ENCODE data around the gene NLGN1. TPM values are rescaled to one million over a fixed set of nuclear protein-coding genes. Genes with fewer than 3 reads are reported as not detected.

The NLGN1 gene
- total and polyA plus RNA-seq, 7 experiments from 2014 or later: not detected

GRCh38 chr3:174158674-174159073 lies 761.1 kb downstream of the NLGN1 start:
- Mint-ChIP-seq H3K27me3 (no peaks in the 10 kb centered on the region), H3K36me3 (no peaks in the 10 kb centered on the region)
- CTCF ChIA-PET: no interaction called here

GRCh38 chr3:174159604-174160003 lies 762.1 kb downstream of the NLGN1 start:
- no peaks in the 10 kb centered on the region for H3K4me1 ChIP-seq (ENCODE audit: control insufficient read depth in 2 of 2, insufficient read depth in 2 of 2, low read length in 2 of 2)
- H3K36me3 ChIP-seq (ENCODE audit: control insufficient read depth in 2 of 3, insufficient read depth in 3 of 3, low read length in 3 of 3): no peaks in the 10 kb centered on the region
- intact Hi-C loops (cut with micrococcal nuclease): no loop called here
- ChIA-PET POLR2A (no interaction called here), CTCF (no interaction called here)
- Mint-ChIP-seq H3K27me3 (no peaks in the 10 kb centered on the region), H3K4me1 (no peaks in the 10 kb centered on the region), H3K27ac (no peak overlapping the region), H3K9me3 (peaks cover 0 to 10% (median 4%) of the 10 kb centered on the region in 11 donors), H3K36me3 (no peaks in the 10 kb centered on the region), H3K4me3 (no peak overlapping the region)
- no peak for DNase-seq
- H3K4me3 ChIP-seq (ENCODE audit: low read length): no peak overlapping the region
- no peaks in the 10 kb centered on the region for H3K9me3 ChIP-seq (ENCODE audit: control insufficient read depth in 2 of 3, low read length in 3 of 3)
- H3K27me3 ChIP-seq (ENCODE audit: control insufficient read depth in 2 of 2, insufficient read depth in 2 of 2, low read length in 2 of 2): no peaks in the 10 kb centered on the region
- H3K27ac ChIP-seq (ENCODE audit: low read depth, low read length): no peak overlapping the region
- ATAC-seq: no peak

More at GRCh38 chr3:174158674-174159073, 761.1 kb downstream of the NLGN1 start:
- no peaks in the 10 kb centered on the region for H3K4me1 ChIP-seq (ENCODE audit: control insufficient read depth in 2 of 2, insufficient read depth in 2 of 2, low read length in 2 of 2)
- H3K27ac ChIP-seq (ENCODE audit: low read depth, low read length): no peak overlapping the region
- no peaks in the 10 kb centered on the region for H3K27me3 ChIP-seq (ENCODE audit: control insufficient read depth in 2 of 2, insufficient read depth in 2 of 2, low read length in 2 of 2)
- peaks cover 0 to 2% (median 0%) of the 10 kb centered on the region in 11 donors for H3K9me3 Mint-ChIP-seq
- POLR2A ChIA-PET: no interaction called here
- H3K9me3 ChIP-seq (ENCODE audit: control insufficient read depth in 2 of 3, low read length in 3 of 3): no peaks in the 10 kb centered on the region
- H3K4me3 ChIP-seq (ENCODE audit: low read length): no peak overlapping the region
- no peak for ATAC-seq
- no peak overlapping the region for H3K4me3 Mint-ChIP-seq
- H3K36me3 ChIP-seq (ENCODE audit: control insufficient read depth in 2 of 3, insufficient read depth in 3 of 3, low read length in 3 of 3): no peaks in the 10 kb centered on the region
- H3K4me1 Mint-ChIP-seq: no peaks in the 10 kb centered on the region
- intact Hi-C loops (cut with micrococcal nuclease): no loop called here
- DNase-seq: no peak
- no peak overlapping the region for H3K27ac Mint-ChIP-seq

- no peak overlapping the region for H3K4me3 ChIP-seq (ENCODE audit: low read length)
- H3K9me3 ChIP-seq (ENCODE audit: control insufficient read depth in 2 of 3, low read length in 3 of 3): no peaks in the 10 kb centered on the region
- Mint-ChIP-seq H3K36me3 (no peaks in the 10 kb centered on the region), H3K4me3 (no peak overlapping the region), H3K9me3 (peaks cover 1 to 20% (median 6%) of the 10 kb centered on the region in 11 donors), H3K27me3 (no peaks in the 10 kb centered on the region), H3K27ac (no peak overlapping the region), H3K4me1 (no peaks in the 10 kb centered on the region)
- ChIA-PET CTCF (no interaction called here), POLR2A (no interaction called here)
- intact Hi-C loops (cut with micrococcal nuclease): no loop called here
- DNase-seq (no peak), ATAC-seq (no peak)
- no peaks in the 10 kb centered on the region for H3K4me1 ChIP-seq (ENCODE audit: control insufficient read depth in 2 of 2, insufficient read depth in 2 of 2, low read length in 2 of 2)
- no peaks in the 10 kb centered on the region for H3K27me3 ChIP-seq (ENCODE audit: control insufficient read depth in 2 of 2, insufficient read depth in 2 of 2, low read length in 2 of 2)
- H3K36me3 ChIP-seq (ENCODE audit: control insufficient read depth in 2 of 3, insufficient read depth in 3 of 3, low read length in 3 of 3): no peaks in the 10 kb centered on the region
- no peak overlapping the region for H3K27ac ChIP-seq (ENCODE audit: low read depth, low read length)
Observed at GRCh38 chr3:174162550-174162949, 765.0 kb downstream of the NLGN1 start.

- Histone ChIP-seq H3K9me3 (ENCODE audit: control insufficient read depth in 2 of 3, low read length in 3 of 3) (no peaks in the 10 kb centered on the region), H3K4me1 (ENCODE audit: control insufficient read depth in 2 of 2, insufficient read depth in 2 of 2, low read length in 2 of 2) (no peaks in the 10 kb centered on the region), H3K4me3 (ENCODE audit: low read length) (no peak overlapping the region), H3K27me3 (ENCODE audit: control insufficient read depth in 2 of 2, insufficient read depth in 2 of 2, low read length in 2 of 2) (no peaks in the 10 kb centered on the region), H3K27ac (ENCODE audit: low read depth, low read length) (no peak overlapping the region), H3K36me3 (ENCODE audit: control insufficient read depth in 2 of 3, insufficient read depth in 3 of 3, low read length in 3 of 3) (no peaks in the 10 kb centered on the region)
- no peak overlapping the region for H3K4me3 Mint-ChIP-seq
- no peak for DNase-seq
- H3K27ac Mint-ChIP-seq: no peak overlapping the region
- H3K9me3 Mint-ChIP-seq: peaks cover 3 to 22% (median 9%) of the 10 kb centered on the region in 11 donors
- ATAC-seq: no peak
- H3K36me3 Mint-ChIP-seq: no peaks in the 10 kb centered on the region
- H3K4me1 Mint-ChIP-seq: no peaks in the 10 kb centered on the region
- POLR2A ChIA-PET: no interaction called here
- CTCF ChIA-PET: no interaction called here
- intact Hi-C loops (cut with micrococcal nuclease): no loop called here
- no peaks in the 10 kb centered on the region for H3K27me3 Mint-ChIP-seq
Observed at GRCh38 chr3:174168026-174168425, 770.5 kb downstream of the NLGN1 start.

GRCh38 chr3:174168538-174169254 lies 771.2 kb downstream of the NLGN1 start:
- DNase-seq (no peak), ATAC-seq (no peak)
- H3K4me1 ChIP-seq (ENCODE audit: control insufficient read depth in 2 of 2, insufficient read depth in 2 of 2, low read length in 2 of 2): no peaks in the 10 kb centered on the region
- no peak overlapping the region for H3K27ac ChIP-seq (ENCODE audit: low read depth, low read length)
- H3K27ac Mint-ChIP-seq: no peak overlapping the region
- no peaks in the 10 kb centered on the region for H3K36me3 Mint-ChIP-seq
- H3K27me3 Mint-ChIP-seq: no peaks in the 10 kb centered on the region
- no peaks in the 10 kb centered on the region for H3K27me3 ChIP-seq (ENCODE audit: control insufficient read depth in 2 of 2, insufficient read depth in 2 of 2, low read length in 2 of 2)
- peaks cover 3 to 22% (median 9%) of the 10 kb centered on the region in 11 donors for H3K9me3 Mint-ChIP-seq
- ChIA-PET POLR2A (no interaction called here), CTCF (no interaction called here)
- H3K4me1 Mint-ChIP-seq: no peaks in the 10 kb centered on the region
- no peak overlapping the region for H3K4me3 Mint-ChIP-seq
- intact Hi-C loops (cut with micrococcal nuclease): no loop called here
- no peaks in the 10 kb centered on the region for H3K9me3 ChIP-seq (ENCODE audit: control insufficient read depth in 2 of 3, low read length in 3 of 3)
- no peaks in the 10 kb centered on the region for H3K36me3 ChIP-seq (ENCODE audit: control insufficient read depth in 2 of 3, insufficient read depth in 3 of 3, low read length in 3 of 3)
- no peak overlapping the region for H3K4me3 ChIP-seq (ENCODE audit: low read length)

- H3K27me3 ChIP-seq (ENCODE audit: control insufficient read depth in 2 of 2, insufficient read depth in 2 of 2, low read length in 2 of 2): no peaks in the 10 kb centered on the region
- H3K27ac ChIP-seq (ENCODE audit: low read depth, low read length): no peak overlapping the region
- Mint-ChIP-seq H3K9me3 (peaks cover 1 to 17% (median 10%) of the 10 kb centered on the region in 11 donors), H3K4me3 (no peak overlapping the region), H3K36me3 (no peaks in the 10 kb centered on the region), H3K27ac (no peak overlapping the region), H3K27me3 (no peaks in the 10 kb centered on the region), H3K4me1 (no peaks in the 10 kb centered on the region)
- no peaks in the 10 kb centered on the region for H3K36me3 ChIP-seq (ENCODE audit: control insufficient read depth in 2 of 3, insufficient read depth in 3 of 3, low read length in 3 of 3)
- no peaks in the 10 kb centered on the region for H3K4me1 ChIP-seq (ENCODE audit: control insufficient read depth in 2 of 2, insufficient read depth in 2 of 2, low read length in 2 of 2)
- ATAC-seq (no peak), DNase-seq (no peak)
- intact Hi-C loops (cut with micrococcal nuclease): no loop called here
- H3K9me3 ChIP-seq (ENCODE audit: control insufficient read depth in 2 of 3, low read length in 3 of 3): no peaks in the 10 kb centered on the region
- ChIA-PET CTCF (no interaction called here), POLR2A (no interaction called here)
- no peak overlapping the region for H3K4me3 ChIP-seq (ENCODE audit: low read length)
Observed at GRCh38 chr3:174169736-174170135, 772.2 kb downstream of the NLGN1 start.

- H3K36me3 Mint-ChIP-seq: no peaks in the 10 kb centered on the region
- Histone ChIP-seq H3K9me3 (ENCODE audit: control insufficient read depth in 2 of 3, low read length in 3 of 3) (no peaks in the 10 kb centered on the region), H3K36me3 (ENCODE audit: control insufficient read depth in 2 of 3, insufficient read depth in 3 of 3, low read length in 3 of 3) (no peaks in the 10 kb centered on the region), H3K4me1 (ENCODE audit: control insufficient read depth in 2 of 2, insufficient read depth in 2 of 2, low read length in 2 of 2) (no peaks in the 10 kb centered on the region), H3K27me3 (ENCODE audit: control insufficient read depth in 2 of 2, insufficient read depth in 2 of 2, low read length in 2 of 2) (no peaks in the 10 kb centered on the region), H3K27ac (ENCODE audit: low read depth, low read length) (no peak overlapping the region), H3K4me3 (ENCODE audit: low read length) (no peak overlapping the region)
- H3K4me1 Mint-ChIP-seq: no peaks in the 10 kb centered on the region
- H3K27me3 Mint-ChIP-seq: no peaks in the 10 kb centered on the region
- intact Hi-C loops (cut with micrococcal nuclease): no loop called here
- POLR2A ChIA-PET: no interaction called here
- ATAC-seq: no peak
- no peak overlapping the region for H3K27ac Mint-ChIP-seq
- H3K4me3 Mint-ChIP-seq: no peak overlapping the region
- DNase-seq: no peak
- CTCF ChIA-PET: no interaction called here
- peaks cover under 1 to 13% (median 8%) of the 10 kb centered on the region in 11 donors for H3K9me3 Mint-ChIP-seq
Observed at GRCh38 chr3:174170248-174170647, 772.7 kb downstream of the NLGN1 start.
